Fibroblast of mammary gland (primary cell): ENCODE data around the gene CAVIN3.
"Not testable (repeated sequence)": the region's sequence is repeated elsewhere in the genome, so short reads cannot be mapped to it uniquely, and the experiment has no call there.

Source experiments
- DNase-seq: peaks from one replicate; pipeline ENCODE4 v3.0.0-alpha.2; 2010; ENCODE audit warnings: low read depth
- H3K4me3 ChIP-seq: 2 replicates; pipeline ENCODE4 v1.5.1; 2011; ENCODE audit warnings: low read depth, mild to moderate bottlenecking, low read length, moderate library complexity; ENCODE audit not compliant: control insufficient read depth
- CTCF ChIP-seq: conservative IDR thresholded peaks from 2 replicates; pipeline ENCODE4 v1.5.1; 2011; ENCODE audit warnings: low read depth, low read length, inconsistent platforms; ENCODE audit not compliant: control insufficient read depth, insufficient read depth

CAVIN3 gene

GRCh38 chr11:6283453-6284023 lies 36.8 kb downstream of the CAVIN3 start:
- no peak for DNase-seq
- no peak overlapping the region for H3K4me3 ChIP-seq

DNA sequence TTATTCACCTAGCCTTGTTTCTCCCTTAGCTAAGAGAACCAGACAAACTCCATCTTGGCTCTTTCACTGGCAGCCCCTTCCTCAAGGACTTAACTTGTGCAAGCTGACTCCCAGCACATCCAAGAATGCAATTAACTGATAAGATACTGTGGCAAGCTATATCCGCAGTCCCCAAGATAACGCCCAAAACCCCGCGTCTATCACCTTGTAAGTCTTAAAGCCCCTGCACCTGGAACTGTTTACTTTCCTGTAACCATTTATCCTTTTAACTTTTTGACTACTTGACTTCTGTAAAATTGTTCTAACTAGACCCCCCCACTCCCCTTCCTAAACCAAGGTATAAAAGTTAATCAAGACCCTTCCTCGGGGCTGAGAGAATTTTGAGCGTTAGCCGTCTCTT lies 39.5 kb downstream of the CAVIN3 start:
- H3K4me3 ChIP-seq, DNase-seq: not testable (repeated sequence)

More at GRCh38 chr11:6283453-6284023, 36.8 kb downstream of the CAVIN3 start:
- no peak for TF ChIP-seq CTCF

DNA sequence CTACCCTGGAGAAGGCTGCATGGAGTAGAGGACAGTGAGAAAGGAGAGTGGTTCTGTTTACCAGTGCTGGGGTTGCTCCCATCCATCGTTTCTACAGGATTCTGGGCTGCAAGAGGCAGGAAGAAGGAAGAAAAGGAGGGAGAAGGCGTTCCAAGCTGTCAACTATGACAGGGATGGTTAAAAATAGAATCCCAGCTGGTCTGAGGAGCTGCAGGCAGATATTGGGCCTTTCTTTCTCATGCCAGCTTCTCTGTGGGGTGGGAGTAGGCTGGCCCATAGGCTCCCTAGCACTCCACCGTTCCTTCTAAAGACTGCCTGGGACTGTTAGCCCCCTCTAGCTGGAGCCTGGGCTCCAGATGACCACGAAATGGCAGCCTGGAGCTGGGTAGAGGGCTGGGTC lies 47.1 kb downstream of the CAVIN3 start:
- no peak overlapping the region for H3K4me3 ChIP-seq
- no peak for DNase-seq
- no peak for TF ChIP-seq CTCF

GRCh38 chr11:6271598-6271997 lies 48.7 kb downstream of the CAVIN3 start:
- no peak overlapping the region for H3K4me3 ChIP-seq
- DNase-seq: no peak
- no peak for TF ChIP-seq CTCF

DNA sequence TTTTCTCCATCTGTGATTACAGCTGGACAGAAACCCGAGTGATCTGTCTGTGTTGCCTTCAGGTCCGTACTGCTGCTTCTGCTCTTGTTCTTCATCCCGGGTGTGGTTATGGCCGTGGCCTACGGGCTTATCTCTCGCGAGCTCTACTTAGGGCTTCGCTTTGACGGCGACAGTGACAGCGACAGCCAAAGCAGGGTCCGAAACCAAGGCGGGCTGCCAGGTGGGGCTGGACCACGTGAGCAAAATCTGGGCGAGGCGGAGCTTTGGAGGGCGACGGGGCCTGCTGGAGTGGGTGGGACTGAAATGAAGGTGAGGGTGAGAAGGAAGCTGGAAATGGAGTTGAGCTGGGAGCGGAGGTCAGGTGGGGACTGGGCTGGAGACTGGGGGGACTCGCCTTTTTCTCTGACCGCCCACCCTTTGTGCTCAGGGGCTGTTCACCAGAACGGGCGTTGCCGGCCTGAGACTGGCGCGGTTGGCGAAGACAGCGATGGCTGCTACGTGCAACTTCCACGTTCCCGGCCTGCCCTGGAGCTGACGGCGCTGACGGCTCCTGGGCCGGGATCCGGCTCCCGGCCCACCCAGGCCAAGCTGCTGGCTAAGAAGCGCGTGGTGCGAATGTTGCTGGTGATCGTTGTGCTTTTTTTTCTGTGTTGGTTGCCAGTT lies 49.6 kb downstream of the CAVIN3 start:
- H3K4me3 ChIP-seq: no peak overlapping the region
- no peak for TF ChIP-seq CTCF
- no peak for DNase-seq

DNA sequence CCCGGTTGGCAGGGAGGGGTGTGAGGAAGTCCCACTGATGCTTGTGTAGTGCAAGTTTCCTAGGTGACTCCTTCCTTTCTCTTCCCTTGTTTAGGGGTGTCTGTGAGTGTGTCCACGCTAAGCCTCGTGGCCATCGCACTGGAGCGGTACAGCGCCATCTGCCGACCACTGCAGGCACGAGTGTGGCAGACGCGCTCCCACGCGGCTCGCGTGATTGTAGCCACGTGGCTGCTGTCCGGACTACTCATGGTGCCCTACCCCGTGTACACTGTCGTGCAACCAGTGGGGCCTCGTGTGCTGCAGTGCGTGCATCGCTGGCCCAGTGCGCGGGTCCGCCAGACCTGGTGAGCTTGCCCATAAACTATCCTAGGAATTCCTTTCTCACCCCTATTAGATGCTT lies 50.3 kb downstream of the CAVIN3 start:
- no peak for TF ChIP-seq CTCF
- H3K4me3 ChIP-seq: no peak overlapping the region
- no peak for DNase-seq
